HepG2 (cell line): ENCODE measurements around the gene HTR3C. TPM values are rescaled to one million over a fixed set of nuclear protein-coding genes. Genes with fewer than 3 reads are reported as not detected.

Experiments used
- ATAC-seq: fragments of 200-7000 bp; cut with Tn5 transposase; 3 replicates; pipeline ENCODE4 v1.9.1; 2020; ENCODE audit warnings: mild to moderate bottlenecking, moderate library complexity
- BruUV-seq: library from RNA; stranded (reverse); fragments of 400-500 nt; replicated peaks from 2 replicates; lab custom pipeline; 2021; lab: Mats Ljungman, UMichigan
- CTCF ChIA-PET: fragments of 300-600 bp; formaldehyde crosslinking; extraction: SDS; loops from one replicate; lab custom pipeline; 2021; ENCODE audit warnings: low total read pairs, inconsistent platforms, low intra/inter-chr PET ratio; lab: Yijun Ruan, JAX
- POLR2A ChIA-PET: fragments of 350-600 bp; sonication (Branson Sonifier 250); formaldehyde crosslinking; loops from one replicate; lab custom pipeline; 2020; ENCODE audit warnings: antibody characterized with exemption, inconsistent platforms; lab: Yijun Ruan, JAX
- DNase-seq: peaks from one replicate; pipeline ENCODE4 v3.0.0-alpha.2; 2015; ENCODE audit warnings: low spot score
- FAIRE-seq: peaks from 3 replicates; lab custom pipeline; 2011; peaks lifted over from hg19 to GRCh38; lab: Jason Lieb, UNC
- H2AFZ ChIP-seq: one replicate; pipeline ENCODE4 v1.6.1; 2011; ENCODE audit warnings: low read length, inconsistent platforms
- H3K27ac ChIP-seq: fragments of 300-600 bp; 3 replicates; pipeline ENCODE4 v1.8.0; 2011; ENCODE audit warnings: mixed run types, mild to moderate bottlenecking, mixed read lengths, low read length, inconsistent platforms; ENCODE audit not compliant: insufficient read depth; ENCODE audit errors: extremely low read length
- H3K27me3 ChIP-seq, 2 experiments: fragments of 200-600 bp in 1 of 2; 2 replicates in 1 of 2; 3 replicates in 1 of 2; pipeline versions ENCODE4 v1.6.0 to v1.8.0; 2011; ENCODE audit warnings: low read length in 2 of 2, mild to moderate bottlenecking in 2 of 2, moderate library complexity in 2 of 2, inconsistent platforms in 1 of 2; ENCODE audit not compliant: insufficient read depth in 2 of 2, control insufficient read depth in 1 of 2
- H3K36me3 ChIP-seq, 2 experiments: fragments of 200-600 bp in 1 of 2; replicated peaks in 1 of 2; 2 replicates in 1 of 2; 3 replicates in 1 of 2; pipeline versions ENCODE4 v1.5.1 to v1.8.0; 2011; ENCODE audit warnings: low read length in 2 of 2, inconsistent platforms in 1 of 2; ENCODE audit not compliant: insufficient read depth in 2 of 2, control insufficient read depth in 1 of 2
- H3K4me1 ChIP-seq: 2 replicates; pipeline ENCODE4 v1.5.1; 2012; ENCODE audit warnings: low read length, inconsistent platforms; ENCODE audit not compliant: insufficient read depth
- H3K4me2 ChIP-seq: 2 replicates; pipeline ENCODE4 v1.6.0; 2011; ENCODE audit warnings: low read depth, low read length, inconsistent platforms
- H3K4me3 ChIP-seq, 3 experiments: fragments of 200-600 bp in 1 of 3; sonication (generic), shearing (Covaris generic) in 1 of 3; replicated peaks in 1 of 3; 2 replicates each; pipeline ENCODE4 v1.5.1; 2011 to 2016; ENCODE audit warnings: low read length in 3 of 3, inconsistent platforms in 2 of 3, low read depth in 2 of 3, mild to moderate bottlenecking in 2 of 3, control low read depth in 1 of 3, mixed read lengths in 1 of 3; ENCODE audit not compliant: insufficient read depth in 1 of 3
- H3K79me2 ChIP-seq: one replicate; pipeline ENCODE4 v1.6.1; 2011; ENCODE audit warnings: low read length, inconsistent platforms; ENCODE audit not compliant: insufficient read depth
- H3K9ac ChIP-seq: 2 replicates; pipeline ENCODE4 v1.6.0; 2011; ENCODE audit warnings: mild to moderate bottlenecking, low read depth, low read length, inconsistent platforms; ENCODE audit not compliant: insufficient read depth
- H3K9me3 ChIP-seq: 2 replicates; pipeline ENCODE4 v1.5.1; 2012; ENCODE audit warnings: mild to moderate bottlenecking, low read length
- H4K20me1 ChIP-seq: 2 replicates; pipeline ENCODE4 v1.6.0; 2011; ENCODE audit warnings: inconsistent platforms, mild to moderate bottlenecking, low read length, moderate library complexity; ENCODE audit not compliant: insufficient read depth
- ASH2L ChIP-seq: fragments of 300-600, 200-600 bp; sonication (generic); IDR thresholded peaks from 2 replicates; pipeline ENCODE4 v1.7.0; 2017; ENCODE audit warnings: low read depth, mild to moderate bottlenecking, moderate library complexity, mixed read lengths, low read length; ENCODE audit not compliant: insufficient read length
- GTF3A ChIP-seq: sonication (generic); formaldehyde crosslinking; conservative IDR thresholded peaks from 2 replicates; pipeline ENCODE4 v1.4.0; 2020; ENCODE audit warnings: mild to moderate bottlenecking, missing genetic modification reagents
- MTA3 ChIP-seq: sonication (generic); formaldehyde crosslinking; IDR thresholded peaks from 2 replicates; pipeline ENCODE4 v1.4.0; 2020; ENCODE audit warnings: missing genetic modification reagents
- POLR2G ChIP-seq: fragments of 200-400 bp; formaldehyde crosslinking; IDR thresholded peaks from 2 replicates; pipeline ENCODE4 v1.6.1; 2018; ENCODE audit warnings: mild to moderate bottlenecking, low read depth, low read length, moderate library complexity
- SIN3A ChIP-seq: IDR thresholded peaks from 2 replicates; pipeline ENCODE4 v1.6.1; 2011; ENCODE audit warnings: low read depth, mild to moderate bottlenecking, control low read depth, low read length, borderline replicate concordance
- SNRNP70 ChIP-seq: fragments of 200-400 bp; formaldehyde crosslinking; IDR thresholded peaks from 2 replicates; pipeline ENCODE4 v1.6.1; 2017; ENCODE audit warnings: mild to moderate bottlenecking, low read depth, low read length, moderate library complexity
- YY1 ChIP-seq: IDR thresholded peaks from 2 replicates; pipeline ENCODE4 v1.6.1; 2011; ENCODE audit warnings: low read length, low read depth, moderate library complexity, mild to moderate bottlenecking; ENCODE audit not compliant: insufficient read depth, insufficient replicate concordance
- ZBTB38 ChIP-seq: sonication (generic); formaldehyde crosslinking; IDR thresholded peaks from 2 replicates; pipeline ENCODE4 v1.5.1; 2020; ENCODE audit warnings: mild to moderate bottlenecking, missing genetic modification reagents
- ZMYM4 ChIP-seq: sonication (generic); formaldehyde crosslinking; IDR thresholded peaks from 2 replicates; pipeline ENCODE4 v1.8.1; 2023; ENCODE audit warnings: mild to moderate bottlenecking, missing genetic modification reagents
- ZNF335 ChIP-seq: sonication (generic); formaldehyde crosslinking; IDR thresholded peaks from 2 replicates; pipeline ENCODE4 v1.4.0; 2020; ENCODE audit warnings: missing genetic modification reagents
- ZNF337 ChIP-seq: sonication (generic); formaldehyde crosslinking; IDR thresholded peaks from 2 replicates; pipeline ENCODE4 v1.5.1; 2020; ENCODE audit warnings: missing genetic modification reagents, low read depth, mild to moderate bottlenecking, borderline replicate concordance
- ZNF619 ChIP-seq: sonication (generic); formaldehyde crosslinking; IDR thresholded peaks from 2 replicates; pipeline ENCODE4 v1.4.0; 2020; ENCODE audit warnings: mild to moderate bottlenecking, missing genetic modification reagents
- WGBS: methylation state at CpG from one replicate; pipeline ENCODE4 v1.1.6; 2017; ENCODE audit warnings: low lambda C conversion rate; 5-methylcytosine and 5-hydroxymethylcytosine counted together
- in situ Hi-C: cut with HindIII; loops from 2 replicates; pipeline ENCODE4 v1.10.0; 2017; ENCODE audit warnings: low pct_unique_long_range_greater_than_20kb; ENCODE audit not compliant: extremely low pct_ligation_motif_present
- intact Hi-C: fragments of 100-400 bp; cut with micrococcal nuclease; formaldehyde crosslinking; loops from one replicate; pipeline ENCODE4 v1.10.0; 2022; ENCODE audit not compliant: unreplicated experiment
- polyA plus RNA-seq, 8 experiments: library from polyadenylated mRNA; depleted of rRNA in 3 of 8; stranded (reverse) in 7 of 8; unstranded in 1 of 8; fragments of >200 nt; fragmentation: Illumina TruSeq in 4 of 8; extraction: Trizol in 4 of 8; gene quantifications; 2 replicates each; pipeline versions ENCODE4 v1.2.1 to v1.2.3, GENCODE V29; 2011 to 2016; ENCODE audit warnings: low read depth in 4 of 8, missing spikeins in 1 of 8, mixed read lengths in 1 of 8; ENCODE audit not compliant: insufficient read depth in 1 of 8
- total RNA-seq, 5 experiments: library from RNA; depleted of rRNA; stranded (reverse); fragments of >200 nt; fragmentation: Illumina TruSeq; extraction: Trizol; gene quantifications; 2 replicates each; pipeline ENCODE4 v1.2.3, GENCODE V29; 2016; ENCODE audit warnings: low read depth in 1 of 5
- TF ChIP-seq, protein P1 (sequence below): IDR thresholded peaks from 2 replicates; pipeline ENCODE4 v1.4.0; 2020; ENCODE audit warnings: mild to moderate bottlenecking, missing genetic modification reagents
- TF ChIP-seq, protein P2 (sequence below): sonication (generic); formaldehyde crosslinking; IDR thresholded peaks from 2 replicates; pipeline ENCODE4 v1.9.0; 2021; ENCODE audit warnings: missing genetic modification reagents, mild to moderate bottlenecking, borderline replicate concordance

HTR3C gene
- total and polyA plus RNA-seq, 2 of the 13 experiments (the other 11 are each of a cell fraction or from before 2014, with no cell fraction given), result not detected

- TF ChIP-seq, protein P1, sequence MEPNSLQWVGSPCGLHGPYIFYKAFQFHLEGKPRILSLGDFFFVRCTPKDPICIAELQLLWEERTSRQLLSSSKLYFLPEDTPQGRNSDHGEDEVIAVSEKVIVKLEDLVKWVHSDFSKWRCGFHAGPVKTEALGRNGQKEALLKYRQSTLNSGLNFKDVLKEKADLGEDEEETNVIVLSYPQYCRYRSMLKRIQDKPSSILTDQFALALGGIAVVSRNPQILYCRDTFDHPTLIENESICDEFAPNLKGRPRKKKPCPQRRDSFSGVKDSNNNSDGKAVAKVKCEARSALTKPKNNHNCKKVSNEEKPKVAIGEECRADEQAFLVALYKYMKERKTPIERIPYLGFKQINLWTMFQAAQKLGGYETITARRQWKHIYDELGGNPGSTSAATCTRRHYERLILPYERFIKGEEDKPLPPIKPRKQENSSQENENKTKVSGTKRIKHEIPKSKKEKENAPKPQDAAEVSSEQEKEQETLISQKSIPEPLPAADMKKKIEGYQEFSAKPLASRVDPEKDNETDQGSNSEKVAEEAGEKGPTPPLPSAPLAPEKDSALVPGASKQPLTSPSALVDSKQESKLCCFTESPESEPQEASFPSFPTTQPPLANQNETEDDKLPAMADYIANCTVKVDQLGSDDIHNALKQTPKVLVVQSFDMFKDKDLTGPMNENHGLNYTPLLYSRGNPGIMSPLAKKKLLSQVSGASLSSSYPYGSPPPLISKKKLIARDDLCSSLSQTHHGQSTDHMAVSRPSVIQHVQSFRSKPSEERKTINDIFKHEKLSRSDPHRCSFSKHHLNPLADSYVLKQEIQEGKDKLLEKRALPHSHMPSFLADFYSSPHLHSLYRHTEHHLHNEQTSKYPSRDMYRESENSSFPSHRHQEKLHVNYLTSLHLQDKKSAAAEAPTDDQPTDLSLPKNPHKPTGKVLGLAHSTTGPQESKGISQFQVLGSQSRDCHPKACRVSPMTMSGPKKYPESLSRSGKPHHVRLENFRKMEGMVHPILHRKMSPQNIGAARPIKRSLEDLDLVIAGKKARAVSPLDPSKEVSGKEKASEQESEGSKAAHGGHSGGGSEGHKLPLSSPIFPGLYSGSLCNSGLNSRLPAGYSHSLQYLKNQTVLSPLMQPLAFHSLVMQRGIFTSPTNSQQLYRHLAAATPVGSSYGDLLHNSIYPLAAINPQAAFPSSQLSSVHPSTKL (CRISPR knock-in tag), result no peak
- TF ChIP-seq YY1, result no peak
- no peak for TF ChIP-seq ZMYM4
These were observed 12.8 kb upstream of the HTR3C start (continued) for GRCh38 chr3:184040010-184040409.

GRCh38 chr3:184042617-184043016 lies 10.2 kb upstream of the HTR3C start:
- DNase-seq, result no peak
- H3K79me2 ChIP-seq, result no peaks in the 10 kb centered on the region
- intact Hi-C loops (loop anchor here (5.0 kb wide), 1 partner anchor 90 kb away; no protein-coding TSS in a partner anchor), in situ Hi-C loops (no loop called here)
- H3K27ac ChIP-seq, result no peak overlapping the region
- H3K4me1 ChIP-seq, result no peaks in the 10 kb centered on the region
- H4K20me1 ChIP-seq, result no peaks in the 10 kb centered on the region
- ATAC-seq, result no peak
- H3K9ac ChIP-seq, result no peak overlapping the region
- ChIA-PET POLR2A (no interaction called here), CTCF (no interaction called here)
- no peak for FAIRE-seq
- H3K4me3 ChIP-seq, result no peak overlapping the region
- BruUV-seq, result no TSS peak
- WGBS, result 25% methylated on average over 1 of the region's 1 CpG
- H3K9me3 ChIP-seq, result no peaks in the 10 kb centered on the region
- no peaks in the 10 kb centered on the region for H3K36me3 ChIP-seq
- no peak overlapping the region for H2AFZ ChIP-seq
- H3K27me3 ChIP-seq, result peaks cover 0 to 14% of the 10 kb centered on the region in 2 experiments; a peak in 2 of 5 replicates
- no peak overlapping the region for H3K4me2 ChIP-seq
- TF ChIP-seq ZNF335 (CRISPR knock-in tag) (no peak), MTA3 (CRISPR knock-in tag) (no peak), SNRNP70 (no peak), POLR2G (no peak), GTF3A (CRISPR knock-in tag) (no peak), ZNF337 (CRISPR knock-in tag) (no peak), SIN3A (no peak), ZBTB38 (CRISPR knock-in tag) (no peak), ASH2L (no peak), ZNF619 (CRISPR knock-in tag) (no peak)
- TF ChIP-seq, protein P2, sequence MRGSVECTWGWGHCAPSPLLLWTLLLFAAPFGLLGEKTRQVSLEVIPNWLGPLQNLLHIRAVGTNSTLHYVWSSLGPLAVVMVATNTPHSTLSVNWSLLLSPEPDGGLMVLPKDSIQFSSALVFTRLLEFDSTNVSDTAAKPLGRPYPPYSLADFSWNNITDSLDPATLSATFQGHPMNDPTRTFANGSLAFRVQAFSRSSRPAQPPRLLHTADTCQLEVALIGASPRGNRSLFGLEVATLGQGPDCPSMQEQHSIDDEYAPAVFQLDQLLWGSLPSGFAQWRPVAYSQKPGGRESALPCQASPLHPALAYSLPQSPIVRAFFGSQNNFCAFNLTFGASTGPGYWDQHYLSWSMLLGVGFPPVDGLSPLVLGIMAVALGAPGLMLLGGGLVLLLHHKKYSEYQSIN (CRISPR knock-in tag), result no peak
